ENCODE measurements around the gene MAST4.

MAST4 gene

GRCh38 chr5:67003685-67003934, 407.4 kb downstream of the MAST4 start:
- no peak for DNase-seq

GRCh38 chr5:67003935-67004729, 407.9 kb downstream of the MAST4 start:
- peak; percentile 98 for DNase-seq

- peak; percentile 64 for DNase-seq
These were observed 408.6 kb downstream of the MAST4 start for GRCh38 chr5:67004730-67005350.

- DNase-seq, result peak; percentile 25
These were observed 409.7 kb downstream of the MAST4 start for GRCh38 chr5:67005737-67006499.

- DNase-seq, result no peak
These were observed 410.3 kb downstream of the MAST4 start for GRCh38 chr5:67006500-67006848.

- DNase-seq, result no peak
These were observed 412.8 kb downstream of the MAST4 start for GRCh38 chr5:67009028-67009427.

- no peak for DNase-seq
These were observed 414.7 kb downstream of the MAST4 start for GRCh38 chr5:67010684-67011409.

- no peak for DNase-seq
These were observed 415.2 kb downstream of the MAST4 start for GRCh38 chr5:67011422-67011821.

GRCh38 chr5:67012171-67012570, 416.0 kb downstream of the MAST4 start:
- no peak for DNase-seq

- DNase-seq, result no peak
These were observed 417.5 kb downstream of the MAST4 start for GRCh38 chr5:67013719-67014118.

GRCh38 chr5:67014191-67014590, 418.0 kb downstream of the MAST4 start:
- DNase-seq, result no peak

GRCh38 chr5:67014957-67015400, 418.8 kb downstream of the MAST4 start:
- DNase-seq, result no peak

GRCh38 chr5:67015541-67016191, 419.5 kb downstream of the MAST4 start:
- peak; percentile 75 for DNase-seq

- DNase-seq, result no peak
These were observed 423.1 kb downstream of the MAST4 start for GRCh38 chr5:67019065-67019845.

GRCh38 chr5:67020096-67020615, 424.0 kb downstream of the MAST4 start:
- no peak for DNase-seq

GRCh38 chr5:67021031-67021430, 424.8 kb downstream of the MAST4 start:
- DNase-seq, result no peak

GRCh38 chr5:67021521-67021920, 425.3 kb downstream of the MAST4 start:
- DNase-seq, result peak; percentile 45

GRCh38 chr5:67021962-67022361, 425.8 kb downstream of the MAST4 start:
- DNase-seq, result no peak

- DNase-seq, result no peak
These were observed 429.3 kb downstream of the MAST4 start for GRCh38 chr5:67025457-67025856.

GRCh38 chr5:67026278-67026677, 430.1 kb downstream of the MAST4 start:
- DNase-seq, result no peak

- DNase-seq, result no peak
These were observed 431.0 kb downstream of the MAST4 start for GRCh38 chr5:67027171-67027570.

- no peak for DNase-seq
These were observed 432.2 kb downstream of the MAST4 start for GRCh38 chr5:67028371-67028770.
